Kidney glomerular epithelial cell (primary cell): Measurements from ENCODE around the gene ZNF280D.
"Not testable (repeated sequence)": the region's sequence is repeated elsewhere in the genome, so short reads cannot be mapped to it uniquely, and the experiment has no call there.

Experiments
- DNase-seq: peaks from one replicate; lab custom pipeline; 2025; lab: John Stamatoyannopoulos, UW

Gene ZNF280D

DNA sequence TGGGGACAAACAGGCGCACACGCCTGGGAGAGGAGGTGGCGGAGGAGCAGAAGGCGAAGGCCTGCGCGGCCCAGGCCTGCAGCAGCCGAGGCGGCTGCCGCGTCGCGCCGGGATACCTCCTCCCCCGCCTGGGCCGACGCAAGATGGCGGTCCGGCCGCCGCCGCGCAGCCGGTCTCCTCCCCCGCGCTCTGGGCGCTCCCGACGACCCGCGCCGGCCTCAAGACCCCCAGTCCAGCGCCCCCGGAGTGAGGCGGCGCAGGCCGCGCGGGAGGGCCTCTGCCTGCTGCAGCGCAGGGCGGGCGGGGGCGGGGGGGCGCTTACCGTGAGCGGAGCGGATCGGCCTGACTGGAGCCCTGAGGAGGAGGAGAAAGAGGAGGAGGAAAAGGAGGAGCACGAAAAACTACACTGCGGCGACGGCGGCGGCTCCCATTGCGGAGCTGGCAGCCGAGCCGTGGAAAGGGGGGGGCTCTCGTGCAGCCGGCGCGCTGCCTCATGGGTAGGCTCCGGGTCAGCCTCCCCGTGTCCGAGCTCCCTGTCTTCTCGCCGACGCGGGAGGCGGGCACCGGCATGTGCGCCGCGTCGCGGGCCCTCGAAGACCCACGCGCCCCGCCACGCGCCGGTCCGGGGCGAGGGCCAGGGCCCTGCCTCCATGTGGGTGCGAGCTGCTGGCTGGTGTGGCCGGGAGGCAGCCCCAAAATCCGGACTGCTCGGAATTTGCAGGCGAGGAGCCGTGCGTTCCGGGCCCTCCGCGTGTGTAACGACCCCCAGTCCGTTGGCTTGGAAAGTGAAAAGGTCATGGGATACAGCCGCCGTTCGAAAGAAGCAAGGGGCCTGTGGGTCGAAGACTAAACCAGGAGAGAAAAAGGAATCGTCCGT is at the start of gene ZNF280D:
ZNF280D (minus strand) TSS at position 374 of the 877 bp plus-strand sequence. CDS start 26,400 bp downstream, outside the sequence.
- DNase-seq: peak; percentile 83

- DNase-seq: no peak
These were observed 49.0 kb upstream of the ZNF280D start for GRCh38 chr15:56782306-56782705.

DNA sequence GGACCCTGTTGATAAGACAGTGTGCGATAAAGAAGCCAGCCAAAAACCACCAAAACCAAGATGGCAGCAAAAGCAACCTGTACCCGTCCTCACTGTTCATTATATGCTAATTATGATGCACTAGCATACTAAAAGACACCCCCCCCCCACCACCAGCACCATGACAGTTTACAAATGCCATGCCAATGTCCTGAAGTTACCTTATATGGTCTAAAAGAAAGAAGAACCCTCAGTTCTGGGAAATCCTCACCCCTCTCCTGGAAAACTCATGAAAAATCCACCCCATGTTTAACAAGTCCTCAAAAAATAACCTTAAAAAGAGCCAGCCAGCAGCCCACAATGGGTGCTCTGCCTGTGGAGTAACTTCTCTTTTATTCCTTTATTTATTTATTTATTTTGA is 48.4 kb upstream of the ZNF280D start:
- DNase-seq: no peak

DNA sequence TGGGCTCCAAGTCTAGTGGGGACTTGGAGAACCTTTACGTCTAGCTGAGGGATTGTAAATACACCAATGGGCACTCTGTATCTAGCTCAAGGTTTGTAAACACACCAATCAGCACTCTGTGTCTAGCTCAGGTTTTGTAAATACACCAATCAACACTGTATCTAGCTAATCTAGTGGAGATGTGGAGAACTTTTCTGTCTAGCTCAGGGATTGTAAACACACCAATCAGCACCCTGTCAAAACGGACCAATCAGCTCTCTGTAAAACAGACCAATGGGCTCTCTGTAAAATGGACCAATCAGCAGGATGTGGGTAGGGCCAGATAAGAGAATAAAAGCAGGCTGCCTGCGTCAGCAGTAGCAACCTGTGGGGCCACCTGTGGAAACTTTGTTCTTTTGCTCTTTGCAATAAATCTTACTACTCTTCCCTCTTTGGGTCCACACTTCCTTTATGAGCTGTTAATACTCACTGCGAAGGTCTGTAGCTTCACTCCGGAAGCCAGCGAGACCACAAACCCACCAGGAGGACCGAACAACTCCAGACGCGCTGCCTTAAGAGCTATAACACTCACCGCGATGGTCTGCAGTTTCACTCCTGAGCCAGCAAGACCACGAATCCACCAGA is 46.9 kb upstream of the ZNF280D start:
- DNase-seq: not testable (repeated sequence)

DNA sequence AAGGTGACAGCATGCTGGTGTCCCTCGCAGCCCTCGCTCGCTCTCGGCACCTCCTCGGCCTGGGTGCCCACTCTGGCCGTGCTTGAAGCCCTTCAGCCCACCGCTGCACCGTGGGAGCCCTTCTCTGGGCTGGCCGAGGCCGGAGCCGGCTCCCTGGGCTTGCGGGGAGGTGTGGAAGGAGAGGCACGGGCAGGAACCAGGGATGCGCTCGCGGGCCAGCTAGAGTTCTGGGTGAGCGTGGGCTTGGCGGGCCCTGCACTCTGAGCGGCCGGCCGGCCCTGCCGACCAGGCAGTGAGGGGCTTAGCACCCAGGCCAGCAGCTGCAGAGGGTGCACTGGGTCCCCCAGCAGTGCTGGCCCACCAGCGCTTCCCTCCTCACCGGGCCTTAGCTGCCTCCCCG is 46.1 kb upstream of the ZNF280D start:
- not testable (repeated sequence) for DNase-seq

DNA sequence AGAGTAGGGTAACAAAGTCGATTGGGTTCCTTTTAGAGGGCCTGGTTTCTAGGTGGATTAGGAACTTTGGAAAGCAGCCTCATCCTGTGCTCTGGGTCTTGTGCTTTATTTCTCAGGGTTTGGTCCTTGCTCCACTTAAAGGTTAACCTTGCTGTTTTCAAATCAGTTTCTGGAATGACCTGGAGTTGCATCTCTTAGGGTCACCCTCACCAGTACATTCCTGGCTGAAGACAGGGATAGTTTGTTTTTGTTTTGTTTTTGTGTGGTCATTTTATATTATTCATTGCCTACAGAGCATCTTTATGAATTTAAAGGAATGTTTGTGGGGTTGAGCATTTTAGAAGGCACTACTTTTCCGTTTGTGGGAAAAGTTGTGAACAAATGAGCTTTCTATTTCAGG is 45.5 kb upstream of the ZNF280D start:
- no peak for DNase-seq

- no peak for DNase-seq
These were observed 43.5 kb upstream of the ZNF280D start for GRCh38 chr15:56776839-56777238.

DNA sequence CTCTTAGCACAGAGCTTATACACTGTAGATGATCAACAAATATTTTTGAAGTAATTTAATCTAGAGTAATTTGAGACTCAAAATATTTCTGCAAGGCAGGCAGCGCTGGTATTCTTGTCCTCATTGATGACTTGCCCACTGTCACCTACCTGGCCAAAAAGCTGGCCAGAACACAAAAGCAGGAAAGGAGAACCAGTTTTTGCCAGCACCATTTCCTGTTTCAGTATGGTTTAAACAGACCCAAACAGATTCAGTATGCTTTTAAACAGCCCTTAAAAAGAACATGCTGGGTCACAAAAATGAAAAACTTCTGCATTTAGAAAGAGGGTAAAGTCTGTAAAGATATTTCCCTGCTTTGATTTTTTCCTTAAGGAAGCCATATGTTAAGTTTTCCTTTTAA is 42.3 kb upstream of the ZNF280D start:
- no peak for DNase-seq

DNA sequence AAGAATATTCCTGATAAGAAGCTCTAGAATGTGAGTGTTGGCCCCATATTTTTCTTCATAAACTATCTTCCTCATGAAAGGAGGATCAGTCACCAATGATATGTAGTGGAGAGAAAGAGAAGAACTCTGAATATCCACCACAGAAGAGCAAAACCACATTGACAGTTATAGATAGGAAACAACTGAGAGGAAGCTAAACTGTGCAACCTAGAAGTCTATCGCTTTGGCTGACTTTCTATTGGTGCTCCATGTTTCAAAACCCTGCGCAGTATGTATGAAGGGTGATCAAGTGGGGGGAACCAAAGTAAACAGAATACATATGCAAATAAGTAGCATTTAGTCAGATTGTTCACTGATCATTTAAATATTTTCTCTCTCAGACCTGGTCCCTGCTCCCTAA is 41.0 kb upstream of the ZNF280D start:
- DNase-seq: no peak

- DNase-seq: peak; percentile 34
These were observed 39.7 kb upstream of the ZNF280D start for GRCh38 chr15:56772868-56773639.

DNA sequence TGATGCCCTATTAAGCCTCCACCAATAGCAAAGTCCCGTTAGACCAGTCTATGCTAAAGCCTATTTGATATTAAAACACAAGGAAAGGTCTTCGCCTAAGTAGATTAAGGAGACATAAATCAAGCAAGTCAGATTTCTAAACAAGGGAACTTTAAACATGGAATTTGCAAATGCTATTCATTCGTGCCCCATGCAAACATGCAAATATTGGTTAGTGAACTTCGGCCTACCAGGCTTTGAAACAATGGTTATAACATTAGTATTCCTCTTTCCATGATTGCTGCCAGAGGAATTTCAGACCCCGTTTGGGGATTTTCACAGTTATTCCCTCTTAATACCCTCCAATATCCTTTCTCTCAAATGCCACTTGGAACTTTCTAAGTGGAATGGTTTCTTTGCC is 36.9 kb upstream of the ZNF280D start:
- no peak for DNase-seq

GRCh38 chr15:56767315-56767714 is 34.0 kb upstream of the ZNF280D start:
- DNase-seq: peak; percentile 8

DNA sequence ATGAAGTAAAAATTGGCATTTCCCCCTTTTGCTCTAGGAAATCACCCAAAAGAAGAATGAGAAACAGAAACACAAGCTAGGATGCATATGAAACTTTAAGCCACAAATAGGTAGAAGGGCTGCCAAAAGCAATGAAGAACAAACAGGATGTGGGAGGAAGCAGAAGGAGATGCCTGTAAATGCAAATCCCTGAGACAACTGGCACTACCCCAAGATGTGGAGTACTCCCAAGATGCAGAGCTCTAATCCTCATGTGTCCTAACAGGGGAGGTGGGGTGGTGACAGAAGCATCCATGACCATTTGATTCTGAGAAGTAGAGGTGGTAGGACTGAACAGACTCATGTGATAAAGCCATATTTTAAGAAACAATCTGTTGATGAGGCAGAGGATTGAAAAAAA is 31.9 kb upstream of the ZNF280D start:
- no peak for DNase-seq

DNA sequence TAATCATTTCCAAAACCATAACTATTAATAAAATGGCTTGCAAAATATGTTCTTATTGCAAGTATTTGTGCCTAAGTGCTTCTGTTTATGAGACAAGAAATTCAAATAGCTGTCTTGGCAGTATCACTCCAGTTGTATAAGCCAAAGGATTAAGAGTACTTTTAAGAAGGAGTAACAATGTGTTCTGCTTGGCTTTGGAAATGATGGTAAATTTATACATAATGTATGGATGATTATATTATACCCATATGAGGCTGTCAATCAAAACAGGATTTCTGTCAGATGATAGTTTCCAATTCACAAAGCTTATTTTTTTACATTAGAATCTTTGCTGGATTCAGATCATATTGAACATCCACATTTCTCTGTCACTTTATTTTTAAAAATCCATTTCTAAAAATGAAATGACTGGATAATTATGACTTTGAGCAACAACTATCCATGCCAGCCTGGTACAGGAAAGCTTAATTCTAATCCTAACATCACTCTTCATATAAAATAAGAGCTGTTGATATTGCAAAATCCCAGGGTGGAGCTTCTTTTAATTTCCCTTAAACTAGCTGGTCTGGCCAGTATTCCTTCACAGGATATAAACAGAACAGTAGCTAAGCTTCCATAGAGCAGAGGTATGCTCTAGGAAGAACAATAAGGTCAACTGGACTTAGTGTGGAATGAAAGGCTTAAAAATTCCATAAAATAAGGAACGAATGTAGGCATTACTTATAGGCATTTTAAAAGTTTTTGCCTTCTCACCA is 30.0 kb upstream of the ZNF280D start:
- DNase-seq: no peak

GRCh38 chr15:56760186-56760585 is 26.9 kb upstream of the ZNF280D start:
- DNase-seq: no peak

DNA sequence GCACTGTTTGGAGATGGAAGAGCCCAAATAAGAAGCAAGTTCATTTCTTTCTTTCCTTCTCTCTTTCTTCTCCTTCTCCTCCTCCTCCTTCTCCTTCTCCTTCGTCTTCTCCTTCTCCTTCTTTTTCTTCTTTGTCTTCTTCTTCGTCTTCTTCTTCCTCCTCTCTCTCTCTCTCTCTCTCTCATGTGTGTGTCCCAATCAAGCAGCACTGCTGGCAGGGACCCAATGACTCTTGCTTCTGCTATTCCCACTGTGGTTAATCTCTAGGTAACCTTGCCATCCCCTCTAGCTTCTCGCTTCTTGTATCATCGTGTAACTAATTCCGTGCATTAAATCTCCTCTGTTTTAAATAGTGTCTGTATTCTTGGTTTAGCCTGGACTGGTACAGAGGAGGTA is 26.1 kb upstream of the ZNF280D start:
- peak; percentile 34 for DNase-seq

GRCh38 chr15:56758770-56759449 is 25.6 kb upstream of the ZNF280D start:
- DNase-seq: peak; percentile 37

DNA sequence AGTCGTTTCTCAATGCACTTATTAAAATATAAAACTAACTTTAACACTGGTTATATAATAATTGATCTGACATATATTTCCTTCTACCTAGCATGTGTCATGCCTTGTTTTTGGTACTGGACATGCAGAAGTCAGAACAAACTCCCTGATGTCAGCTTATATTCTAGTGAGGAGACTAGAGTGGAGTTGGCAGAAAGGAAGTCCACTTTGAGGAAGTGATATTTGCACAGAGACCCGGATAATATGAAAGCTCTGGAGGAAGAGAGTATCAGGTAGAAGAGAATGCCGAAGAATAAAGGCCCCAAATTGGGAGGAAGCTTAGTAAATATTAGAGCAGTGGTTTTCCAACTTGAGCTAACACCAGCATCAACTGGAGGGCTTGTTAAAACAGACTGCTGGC is 24.6 kb upstream of the ZNF280D start:
- no peak for DNase-seq

DNA sequence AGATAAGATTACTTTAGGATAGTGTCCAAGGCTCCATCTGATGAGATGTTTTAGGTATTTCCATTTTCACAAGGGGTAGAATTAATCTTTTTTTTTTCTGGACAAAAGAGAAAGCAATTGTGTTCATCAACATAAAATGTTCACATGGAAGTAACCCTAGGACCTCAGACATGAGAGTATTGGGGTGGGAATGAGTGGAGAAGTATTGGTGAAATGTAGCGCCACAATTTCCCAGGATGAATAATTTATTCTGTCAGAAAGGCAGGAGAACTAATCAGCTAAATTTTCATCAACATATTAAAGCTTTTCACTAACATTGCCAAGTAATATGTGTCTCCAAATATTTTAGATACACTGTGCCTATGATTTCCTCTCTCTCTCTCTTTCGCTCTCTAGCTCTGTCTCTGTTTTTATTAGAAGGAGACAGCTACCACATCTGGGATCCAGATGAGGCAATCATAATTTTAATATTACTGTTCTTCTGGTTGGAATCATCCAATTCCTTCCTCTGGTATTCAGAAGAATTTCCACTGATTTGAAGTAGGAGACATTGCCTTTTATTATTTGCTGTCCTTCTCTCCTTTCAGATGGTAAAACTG is 21.6 kb upstream of the ZNF280D start:
- DNase-seq: no peak

GRCh38 chr15:56752986-56753385 is 19.7 kb upstream of the ZNF280D start:
- no peak for DNase-seq

GRCh38 chr15:56749982-56750381 is 16.7 kb upstream of the ZNF280D start:
- no peak for DNase-seq
